ENCODE data around the gene TXNDC5. TPM values are rescaled to one million over a fixed set of nuclear protein-coding genes. Genes with fewer than 3 reads are reported as not detected.

The TXNDC5 gene
- total RNA-seq, 2 donors from 2014 or later = 151 to 172 TPM

- TF ChIP-seq CTCF (IDR thresholded peaks at IDR 0.05) = no peak
- H3K9me3 ChIP-seq = no peaks in the 10 kb centered on the region
- H3K27me3 ChIP-seq (replicated peaks; ENCODE audit: insufficient read depth) = no peaks in the 10 kb centered on the region
- H3K4me3 ChIP-seq = no peak overlapping the region
- ATAC-seq (ENCODE audit: insufficient number of reproducible peaks, low FRiP score, low read depth) (no peak), DNase-seq (ENCODE audit: low spot score) (no peak)
- H3K4me1 ChIP-seq (ENCODE audit: control insufficient read depth in 1 of 2, low read depth in 2 of 2) = no peaks in the 10 kb centered on the region
- H3K27ac ChIP-seq = no peak overlapping the region
- no peaks in the 10 kb centered on the region for H3K36me3 ChIP-seq
These were observed 51.0 kb downstream of the TXNDC5 start for GRCh38 chr6:7859591-7859990.

DNA sequence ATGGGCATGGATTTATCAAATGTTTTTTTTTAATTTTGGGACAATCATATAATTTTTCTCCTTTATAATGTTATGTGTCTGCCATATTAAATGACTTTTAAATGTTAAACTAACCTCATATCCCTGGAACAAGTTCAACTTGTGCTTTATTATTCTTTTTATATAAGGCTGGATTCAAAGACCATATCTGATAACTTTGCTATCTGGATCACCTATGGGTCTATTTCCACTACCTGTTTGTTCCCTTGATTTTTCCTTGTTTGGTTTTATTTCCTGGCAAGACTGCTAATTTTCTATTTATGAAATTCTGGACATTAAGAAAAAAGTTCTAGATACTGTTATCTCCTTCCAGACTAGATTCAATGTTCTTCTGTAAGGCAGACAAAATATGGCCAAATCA lies 58.8 kb downstream of the TXNDC5 start:
- DNase-seq (ENCODE audit: low spot score) (no peak), ATAC-seq (ENCODE audit: insufficient number of reproducible peaks, low FRiP score, low read depth) (no peak)
- Histone ChIP-seq H3K9me3 (peaks cover 7% of the 10 kb centered on the region), H3K36me3 (no peaks in the 10 kb centered on the region), H3K27ac (no peak overlapping the region), H3K27me3 (replicated peaks; ENCODE audit: insufficient read depth) (no peaks in the 10 kb centered on the region), H3K4me1 (ENCODE audit: control insufficient read depth in 1 of 2, low read depth in 2 of 2) (peaks cover 6 to 11% of the 10 kb centered on the region in 2 donors), H3K4me3 (no peak overlapping the region)
- TF ChIP-seq CTCF (IDR thresholded peaks at IDR 0.05) = no peak

GRCh38 chr6:7848229-7848628 lies 62.4 kb downstream of the TXNDC5 start:
- DNase-seq (ENCODE audit: low spot score) (no peak), ATAC-seq (ENCODE audit: insufficient number of reproducible peaks, low FRiP score, low read depth) (no peak)
- H3K27me3 ChIP-seq (replicated peaks; ENCODE audit: insufficient read depth) = no peaks in the 10 kb centered on the region
- H3K9me3 ChIP-seq = peaks cover 7% of the 10 kb centered on the region
- TF ChIP-seq CTCF (IDR thresholded peaks at IDR 0.05) = no peak
- peaks cover 6 to 15% of the 10 kb centered on the region in 2 donors for H3K4me1 ChIP-seq (ENCODE audit: control insufficient read depth in 1 of 2, low read depth in 2 of 2)
- no peaks in the 10 kb centered on the region for H3K36me3 ChIP-seq
- H3K27ac ChIP-seq = no peak overlapping the region
- no peak overlapping the region for H3K4me3 ChIP-seq

- H3K36me3 ChIP-seq = no peaks in the 10 kb centered on the region
- H3K27me3 ChIP-seq (replicated peaks; ENCODE audit: insufficient read depth) = no peaks in the 10 kb centered on the region
- peaks cover 7% of the 10 kb centered on the region for H3K9me3 ChIP-seq
- H3K27ac ChIP-seq = peak overlapping the region in 1 of 2 donors; percentile 42
- peak; percentile 64 for ATAC-seq (ENCODE audit: insufficient number of reproducible peaks, low FRiP score, low read depth)
- TF ChIP-seq CTCF (IDR thresholded peaks at IDR 0.05) = no peak
- peaks cover 6 to 15% of the 10 kb centered on the region in 2 donors for H3K4me1 ChIP-seq (ENCODE audit: control insufficient read depth in 1 of 2, low read depth in 2 of 2)
- no peak overlapping the region for H3K4me3 ChIP-seq
- no peak for DNase-seq (ENCODE audit: low spot score)
These were observed 63.4 kb downstream of the TXNDC5 start for GRCh38 chr6:7846966-7847818.

GRCh38 chr6:7841781-7842468 lies 68.7 kb downstream of the TXNDC5 start:
- ATAC-seq (ENCODE audit: insufficient number of reproducible peaks, low FRiP score, low read depth) = no peak
- TF ChIP-seq CTCF (IDR thresholded peaks at IDR 0.05) = no peak
- Histone ChIP-seq H3K27ac (no peak overlapping the region), H3K4me3 (no peak overlapping the region), H3K27me3 (replicated peaks; ENCODE audit: insufficient read depth) (no peaks in the 10 kb centered on the region), H3K9me3 (no peaks in the 10 kb centered on the region), H3K4me1 (ENCODE audit: control insufficient read depth in 1 of 2, low read depth in 2 of 2) (peaks cover 0 to 5% of the 10 kb centered on the region in 2 donors), H3K36me3 (no peaks in the 10 kb centered on the region)
- DNase-seq (ENCODE audit: low spot score) = no peak
